NCI-H187 treated with DMSO at 0.1 percent for 48 hours (cell line): Measurements from ENCODE around the gene CCSAP.
"Not testable (repeated sequence)": the region's sequence is repeated elsewhere in the genome, so short reads cannot be mapped to it uniquely, and the experiment has no call there.

Source experiments
- DNase-seq: peaks from one replicate; lab custom pipeline; 2025; lab: John Stamatoyannopoulos, UW

CCSAP gene

GRCh38 chr1:229342656-229343569 is at the start of gene CCSAP:
CCSAP (minus strand) TSS chr1:229343047; CDS start chr1:229342465, 582 bp downstream.
- DNase-seq: no peak

DNA sequence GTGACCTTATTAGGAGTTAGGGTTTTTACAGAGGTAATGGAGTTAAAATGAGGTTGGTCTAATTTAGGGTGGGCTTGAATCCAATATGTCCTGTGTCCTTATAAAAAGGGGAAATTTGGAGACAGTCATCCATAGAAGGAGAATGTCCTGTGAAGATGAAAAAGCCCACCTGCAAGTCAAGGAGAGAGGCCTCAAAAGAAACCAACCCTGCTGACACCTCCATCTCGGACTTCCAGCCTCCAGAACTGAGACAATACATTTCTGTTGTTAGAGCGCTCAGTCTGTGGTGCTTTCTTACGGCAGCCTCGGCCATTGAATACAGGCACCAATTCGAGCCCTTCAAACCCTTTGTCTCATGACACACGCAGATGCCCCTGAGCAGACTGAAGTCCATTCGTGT is 47.3 kb upstream of the CCSAP start:
- DNase-seq: no peak

- no peak for DNase-seq
Observed at GRCh38 chr1:229388897-229389580, 46.2 kb upstream of the CCSAP start.

DNA sequence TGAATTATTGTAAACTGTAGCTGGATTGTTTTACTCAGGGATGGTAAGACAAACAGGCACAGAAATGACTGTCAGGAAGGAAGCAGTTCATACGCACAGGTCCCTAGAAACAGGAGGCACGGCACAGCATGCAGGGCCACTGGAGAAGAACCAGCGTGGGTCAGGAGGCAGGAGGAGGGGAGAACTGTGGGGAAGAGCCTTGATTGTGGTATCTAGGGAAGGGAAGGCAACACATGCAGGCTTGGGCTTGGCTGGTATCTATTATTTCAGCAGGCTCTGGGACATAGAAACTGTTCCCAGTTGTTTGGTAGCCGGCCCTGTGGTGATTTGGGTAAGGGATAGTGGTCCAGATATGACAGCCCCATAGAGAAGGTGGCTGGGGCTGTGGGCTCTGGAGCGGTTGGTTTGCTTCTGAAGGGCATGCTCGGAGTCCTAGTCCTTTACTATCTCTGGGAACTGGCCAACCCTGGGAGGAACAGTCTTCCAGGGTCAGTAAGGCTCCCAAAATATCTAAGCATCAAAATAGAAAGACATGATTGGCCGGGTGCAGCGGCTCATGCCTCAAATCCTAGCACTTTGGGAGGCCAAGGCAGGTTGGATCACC is 43.1 kb upstream of the CCSAP start:
- DNase-seq: no peak

GRCh38 chr1:229384822-229385221 is 42.0 kb upstream of the CCSAP start:
- no peak for DNase-seq

GRCh38 chr1:229383961-229384360 is 41.1 kb upstream of the CCSAP start:
- no peak for DNase-seq

- DNase-seq: no peak
Observed at GRCh38 chr1:229383188-229383587, 40.3 kb upstream of the CCSAP start.

DNA sequence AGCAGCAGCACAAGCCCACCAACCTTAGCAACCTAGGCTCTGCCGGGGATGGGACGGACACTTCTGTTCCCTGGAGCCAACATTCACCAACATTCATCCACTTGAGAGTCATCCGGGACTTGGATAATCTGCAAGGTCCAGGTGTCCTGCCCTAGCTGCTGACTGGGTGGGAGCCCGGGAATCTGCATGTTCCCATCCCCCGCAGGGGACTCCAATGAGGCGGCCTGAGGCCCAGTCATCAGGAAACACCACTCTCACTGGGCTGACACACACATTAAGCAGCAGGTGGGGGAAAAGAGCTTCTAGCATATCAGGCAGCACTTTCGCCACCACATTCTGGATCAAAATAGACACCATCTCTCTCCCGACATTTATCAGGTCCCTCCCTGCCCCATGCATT is 38.4 kb upstream of the CCSAP start:
- no peak for DNase-seq

DNA sequence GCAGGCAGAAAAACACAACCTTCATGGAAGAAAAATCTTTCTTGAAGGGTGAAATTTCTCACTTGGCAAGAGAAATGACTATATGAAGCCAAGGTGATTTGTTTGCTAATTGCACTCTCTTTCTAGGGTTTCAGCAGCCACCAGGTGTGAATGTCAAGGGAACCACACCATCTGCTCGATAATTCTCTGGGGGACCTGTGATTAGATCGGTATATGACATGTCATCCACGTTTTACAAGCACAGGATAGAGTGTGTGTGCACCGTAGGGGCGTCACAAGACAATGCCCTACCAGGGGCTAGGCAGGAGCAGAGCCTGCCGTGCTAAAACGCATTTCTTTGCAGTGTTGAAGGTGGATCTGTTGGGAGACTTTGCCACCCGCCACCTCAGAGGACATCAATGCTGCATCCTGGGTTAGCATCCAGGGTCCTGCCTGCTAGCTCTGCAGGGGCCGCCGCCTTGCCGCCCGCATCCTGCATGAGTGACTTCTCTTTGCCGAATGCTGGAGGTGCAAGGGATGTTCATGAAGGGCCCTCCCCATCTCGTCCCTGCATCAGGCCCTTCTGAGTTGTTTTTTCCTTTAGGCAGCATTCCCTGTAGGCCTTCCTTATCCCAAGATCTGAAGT is 37.8 kb upstream of the CCSAP start:
- DNase-seq: no peak

GRCh38 chr1:229379846-229380245 is 37.0 kb upstream of the CCSAP start:
- no peak for DNase-seq

GRCh38 chr1:229378586-229379367 is 35.9 kb upstream of the CCSAP start:
- DNase-seq: no peak

DNA sequence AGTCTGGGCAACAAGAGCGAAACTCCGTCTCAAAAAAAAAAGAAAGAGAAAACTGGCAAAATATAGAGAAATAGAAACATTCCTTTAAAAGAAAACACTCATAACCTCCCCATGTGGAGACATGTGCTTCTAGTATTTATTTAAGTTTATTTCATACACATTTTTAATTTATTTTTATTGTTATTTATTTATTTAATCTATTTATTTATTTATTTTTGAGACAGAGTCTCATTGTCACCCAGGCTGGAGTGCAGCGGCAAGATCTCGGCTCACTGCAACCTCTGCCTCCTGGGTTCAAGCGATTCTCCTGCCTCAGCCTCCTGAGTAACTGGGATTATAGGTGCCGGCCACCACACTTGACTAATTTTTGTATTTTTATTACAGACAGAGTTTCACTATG is 35.2 kb upstream of the CCSAP start:
- not testable (repeated sequence) for DNase-seq

GRCh38 chr1:229377429-229377828 is 34.6 kb upstream of the CCSAP start:
- no peak for DNase-seq

DNA sequence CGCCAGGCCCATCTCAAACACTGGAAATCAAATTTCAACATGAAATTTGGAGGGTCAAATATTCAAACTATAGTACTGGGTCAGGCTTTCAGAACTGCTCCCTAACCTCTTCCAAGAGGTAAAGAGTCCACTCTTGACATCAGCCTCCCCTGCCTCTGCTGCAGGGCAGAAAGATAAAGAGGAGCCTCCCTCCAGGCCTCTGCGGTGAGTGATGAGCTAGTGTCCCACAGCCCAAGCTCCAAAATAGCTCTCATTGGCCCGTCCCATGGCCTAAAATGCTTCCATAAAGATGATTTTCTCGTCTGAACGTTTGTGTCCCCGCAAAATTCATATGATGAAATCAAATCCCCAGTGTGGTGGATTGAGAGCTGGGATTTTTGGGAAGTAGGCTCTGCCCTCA is 33.7 kb upstream of the CCSAP start:
- DNase-seq: no peak

- DNase-seq: no peak
Observed at GRCh38 chr1:229374485-229374884, 31.6 kb upstream of the CCSAP start.

GRCh38 chr1:229373395-229373794 is 30.5 kb upstream of the CCSAP start:
- DNase-seq: no peak

DNA sequence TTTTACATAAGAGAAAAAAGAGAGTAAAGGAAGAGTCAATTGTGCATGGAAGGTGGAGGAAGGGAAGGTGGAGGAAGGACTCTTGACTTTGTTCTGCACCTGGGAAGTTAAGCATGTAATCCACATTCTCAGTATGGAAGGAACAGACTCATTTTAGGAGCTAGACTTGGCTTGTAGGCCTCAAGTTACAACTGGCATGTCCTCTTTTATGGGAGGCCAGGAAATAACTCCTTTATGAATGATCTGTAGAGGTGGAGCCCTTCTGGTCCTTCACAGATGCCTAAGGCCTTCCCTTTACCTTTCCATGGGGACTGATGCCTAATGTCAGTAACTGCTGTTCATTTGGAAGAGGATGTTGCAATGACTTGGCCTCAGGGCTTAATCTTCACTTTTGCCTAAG is 29.4 kb upstream of the CCSAP start:
- no peak for DNase-seq

DNA sequence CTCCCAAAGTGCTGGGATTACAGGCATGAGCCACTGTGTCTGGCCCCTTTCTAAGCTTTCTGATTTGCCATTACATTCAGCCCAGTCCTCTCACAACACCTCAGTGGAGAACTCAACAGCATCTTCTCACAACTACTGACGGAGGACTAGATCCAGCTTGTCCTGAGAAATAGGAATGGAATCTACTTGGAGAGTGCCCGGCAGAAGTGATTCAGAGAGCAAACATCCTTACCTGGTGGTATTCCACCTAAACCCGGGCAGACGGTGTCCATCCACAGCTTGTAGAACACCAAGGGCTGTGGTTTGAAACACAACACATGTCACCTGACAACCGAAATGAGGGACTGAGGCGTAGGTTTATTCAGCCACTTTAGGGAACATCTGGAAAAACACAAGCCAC is 28.8 kb upstream of the CCSAP start:
- DNase-seq: no peak

DNA sequence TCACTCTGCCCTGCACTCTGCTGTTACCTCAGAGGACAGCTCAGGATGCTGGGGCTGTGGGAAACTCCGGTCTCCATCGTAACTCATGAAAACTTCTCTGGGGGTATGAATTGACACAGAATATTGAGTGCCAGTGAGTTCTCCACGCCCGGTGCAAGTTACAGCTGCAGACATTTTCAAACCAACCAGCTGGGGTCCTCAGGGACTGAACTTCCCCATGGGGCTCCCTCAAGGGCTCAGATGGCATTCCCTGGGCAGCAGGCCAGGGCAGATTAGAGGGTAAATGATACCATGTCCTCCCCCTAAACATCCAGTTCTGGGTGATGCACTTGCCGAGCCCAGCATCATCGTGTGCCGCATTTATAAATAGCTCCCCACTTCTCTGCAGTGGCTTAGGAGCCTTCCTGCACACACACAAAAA is 27.8 kb upstream of the CCSAP start:
- DNase-seq: no peak

DNA sequence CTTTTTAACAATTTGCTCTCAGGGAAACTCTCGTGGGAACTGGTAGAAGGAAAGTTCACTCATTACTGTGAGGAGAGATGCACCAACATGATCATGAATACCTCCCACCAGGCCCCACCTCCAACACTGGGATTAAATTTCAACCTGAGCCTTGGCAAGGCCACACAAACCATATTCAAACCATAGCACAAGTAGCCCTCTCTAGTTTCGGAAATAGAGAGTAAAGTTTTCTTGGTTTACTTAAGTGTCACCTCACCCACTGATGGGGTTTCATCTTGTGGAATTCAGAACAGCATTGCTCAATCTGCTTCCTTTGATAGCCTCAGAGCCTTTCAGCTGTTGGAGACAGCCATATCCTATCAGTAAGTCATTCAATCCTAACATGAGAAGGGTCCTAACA is 25.5 kb upstream of the CCSAP start:
- DNase-seq: no peak

GRCh38 chr1:229365569-229365968 is 22.7 kb upstream of the CCSAP start:
- no peak for DNase-seq
